Activated CD4-positive, alpha-beta T cell treated with anti-CD3 and anti-CD28 coated beads, Interleukin-2, amount 50 U/mL, for 48 hours (primary cell): ENCODE data around the gene TMC3.
"Not testable (repeated sequence)": the region's sequence is repeated elsewhere in the genome, so short reads cannot be mapped to it uniquely, and the experiment has no call there.

Experiments
- DNase-seq, 2 experiments: peaks; one replicate each; pipeline ENCODE4 v3.0.0-alpha.2; 2020

The TMC3 gene

DNA sequence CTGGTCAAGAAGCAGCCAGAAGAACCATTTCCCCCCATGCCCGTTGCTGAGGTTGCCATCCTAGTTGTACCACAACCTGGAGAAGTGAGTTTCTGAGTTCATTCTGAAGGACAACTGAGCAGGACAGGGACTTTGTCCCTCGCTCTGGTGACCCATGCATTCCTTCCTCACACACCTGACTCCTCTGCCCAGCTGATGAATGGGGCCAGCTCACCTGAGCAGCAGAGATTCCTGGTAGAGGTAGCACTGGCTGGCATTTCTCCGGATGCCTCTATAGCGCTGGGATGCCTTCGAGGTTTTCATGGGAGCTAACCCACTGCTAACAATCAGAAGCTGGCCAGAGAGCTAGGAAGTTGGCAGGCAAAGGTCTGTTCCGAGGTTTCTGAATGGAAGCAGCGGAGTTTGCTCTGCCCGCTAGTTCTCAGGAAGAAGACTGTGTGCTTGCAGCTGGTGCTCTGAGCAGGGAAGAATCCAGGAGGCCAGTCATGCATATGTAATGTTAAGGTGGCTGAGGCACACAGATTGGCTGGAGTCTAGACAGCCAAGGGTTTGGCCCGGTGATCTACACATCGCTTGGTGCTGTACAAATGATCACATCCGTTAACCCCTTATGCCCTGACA is at the start of gene TMC3:
Gene TMC3, minus strand, starts transcription at position 439 of the 621 bp plus-strand sequence. Its CDS starts 136 bp downstream, at position 303.
- DNase-seq = no peak

DNA sequence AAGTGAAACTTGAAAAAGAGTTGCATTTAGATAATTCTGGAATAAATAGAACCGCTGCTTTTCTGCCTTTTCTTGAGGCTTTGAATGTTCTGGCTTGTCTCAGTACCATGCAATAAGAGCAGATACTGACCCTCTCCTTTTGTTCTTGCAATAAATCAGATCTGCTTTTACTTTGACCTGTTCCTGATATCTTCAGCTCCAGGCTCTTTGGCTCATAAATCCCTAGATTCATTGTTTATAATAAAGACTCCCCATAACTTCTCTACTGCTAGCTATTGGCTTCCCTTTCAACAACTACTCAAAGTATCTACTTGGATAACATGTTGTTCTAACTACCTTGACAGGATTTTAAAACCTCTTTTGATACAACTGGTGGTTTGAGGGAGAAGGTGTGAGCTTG is 47.4 kb upstream of the TMC3 start:
- DNase-seq = no peak

DNA sequence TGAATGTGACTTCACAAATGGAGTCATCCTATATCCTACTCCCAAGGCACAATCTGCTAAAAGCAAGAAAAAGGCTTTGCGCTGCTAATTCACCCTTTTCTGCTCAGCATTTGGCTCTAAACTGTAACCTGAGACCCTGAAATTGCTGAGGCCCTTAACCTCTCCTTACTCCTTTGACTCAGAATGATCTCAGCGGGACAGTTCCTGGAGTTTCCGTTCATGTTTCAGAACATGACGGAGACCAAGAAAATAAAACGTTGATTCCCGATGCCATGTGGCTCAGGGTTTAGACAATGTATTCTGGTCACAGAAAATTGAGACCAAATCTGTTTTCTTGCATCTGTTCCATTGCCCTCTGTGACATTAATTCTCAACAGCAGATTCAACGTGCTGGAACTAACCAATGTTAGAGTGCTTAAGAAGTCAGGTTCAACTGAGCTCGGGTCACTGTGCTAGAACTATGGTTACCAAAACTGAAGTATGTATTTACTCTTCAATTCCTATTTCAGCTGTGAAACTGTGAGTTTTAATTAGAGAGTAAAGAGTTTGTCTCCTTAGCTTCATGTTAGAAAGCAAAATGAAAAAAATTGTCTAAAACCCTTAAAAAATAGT is 45.4 kb upstream of the TMC3 start:
- no peak for DNase-seq

DNA sequence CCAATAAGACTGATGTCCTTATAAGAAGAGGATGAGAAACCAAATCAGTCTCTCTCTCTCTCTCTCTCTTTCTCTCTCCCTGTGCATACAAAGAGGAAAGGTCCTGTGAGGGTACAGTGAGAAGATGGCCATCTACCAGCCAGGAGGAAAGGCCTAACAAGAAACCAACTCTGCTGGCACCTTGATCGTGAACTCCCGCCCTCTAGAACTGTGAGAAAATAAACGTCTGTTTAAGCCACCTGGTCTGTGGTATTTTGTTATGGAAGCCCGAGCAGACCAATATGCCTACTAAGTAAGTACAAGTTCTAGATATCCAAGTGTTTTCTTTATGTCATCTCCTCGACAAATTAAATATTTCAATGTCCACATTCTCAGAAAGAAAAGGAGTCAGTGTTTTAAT is 44.9 kb upstream of the TMC3 start:
- no peak for DNase-seq

DNA sequence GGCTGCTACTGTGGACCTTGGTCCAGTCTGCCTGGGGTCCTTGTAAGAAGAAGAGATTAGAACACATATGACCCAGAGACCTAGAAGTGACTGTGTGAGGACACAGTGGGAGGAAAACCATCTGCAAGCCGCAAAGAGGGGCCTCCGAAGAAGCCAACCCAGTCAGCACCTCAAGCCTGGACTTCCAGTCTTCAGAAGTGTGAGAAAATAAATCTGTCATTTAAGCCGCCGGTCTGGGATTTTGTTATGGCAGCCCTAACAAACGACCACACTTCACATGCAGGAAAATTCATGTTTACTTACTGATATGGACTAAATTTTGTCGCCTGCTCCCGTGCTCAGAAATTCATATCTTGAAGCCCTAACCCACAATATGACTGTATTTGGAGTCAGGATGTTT is 44.4 kb upstream of the TMC3 start:
- no peak for DNase-seq

DNA sequence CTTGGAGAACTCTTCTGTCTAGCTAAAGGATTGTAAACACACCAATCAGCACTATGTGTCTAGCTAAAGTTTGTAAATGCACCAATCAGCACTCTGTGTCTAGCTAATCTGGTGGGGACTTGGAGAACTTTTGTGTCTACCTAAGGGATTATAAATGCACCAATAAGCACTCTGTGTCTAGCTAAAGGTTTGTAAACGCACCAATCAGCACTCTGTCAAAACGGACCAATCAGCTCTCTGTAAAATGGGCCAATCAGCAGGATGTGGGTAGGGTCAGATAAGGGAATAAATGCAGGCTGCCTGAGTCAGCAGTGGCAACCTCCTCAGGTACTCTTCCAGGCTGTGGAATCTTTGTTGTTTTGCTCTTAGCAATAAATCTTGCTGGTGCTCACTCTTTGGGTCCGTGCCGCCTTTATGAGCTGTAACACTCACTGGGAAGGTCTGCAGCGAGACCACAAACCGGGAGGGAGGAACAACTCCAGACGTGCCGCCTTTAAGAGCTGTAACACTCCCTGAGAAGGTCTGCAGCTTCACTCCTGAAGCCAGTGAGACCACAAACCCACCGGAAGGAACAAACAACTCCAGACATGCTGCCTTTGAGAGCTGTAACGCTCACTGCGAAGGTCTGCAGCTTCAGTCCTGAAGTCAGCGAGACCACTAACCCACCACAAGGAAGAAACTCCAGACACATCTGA is 40.4 kb upstream of the TMC3 start:
- not testable (repeated sequence) for DNase-seq

DNA sequence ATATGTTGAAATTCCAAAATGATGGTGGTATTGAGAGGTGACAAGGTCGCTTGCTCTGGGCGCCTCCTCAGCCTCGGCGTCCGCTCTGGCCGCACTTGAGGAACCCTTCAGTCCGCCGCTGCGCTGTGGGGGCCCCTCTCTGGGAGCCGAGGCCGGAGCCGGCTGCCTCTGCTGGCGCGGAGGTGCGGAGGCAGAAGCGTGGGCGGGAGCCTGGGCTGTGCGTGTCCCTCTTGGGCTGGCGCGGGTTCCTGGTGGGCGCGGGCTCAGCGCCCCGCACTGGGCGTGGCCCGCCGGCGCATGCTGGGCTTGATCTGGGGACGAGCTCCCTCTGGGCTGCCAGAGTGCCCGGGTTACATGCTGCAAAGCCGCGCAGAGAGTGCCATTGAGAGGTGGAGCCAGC is 39.8 kb upstream of the TMC3 start:
- no peak for DNase-seq

DNA sequence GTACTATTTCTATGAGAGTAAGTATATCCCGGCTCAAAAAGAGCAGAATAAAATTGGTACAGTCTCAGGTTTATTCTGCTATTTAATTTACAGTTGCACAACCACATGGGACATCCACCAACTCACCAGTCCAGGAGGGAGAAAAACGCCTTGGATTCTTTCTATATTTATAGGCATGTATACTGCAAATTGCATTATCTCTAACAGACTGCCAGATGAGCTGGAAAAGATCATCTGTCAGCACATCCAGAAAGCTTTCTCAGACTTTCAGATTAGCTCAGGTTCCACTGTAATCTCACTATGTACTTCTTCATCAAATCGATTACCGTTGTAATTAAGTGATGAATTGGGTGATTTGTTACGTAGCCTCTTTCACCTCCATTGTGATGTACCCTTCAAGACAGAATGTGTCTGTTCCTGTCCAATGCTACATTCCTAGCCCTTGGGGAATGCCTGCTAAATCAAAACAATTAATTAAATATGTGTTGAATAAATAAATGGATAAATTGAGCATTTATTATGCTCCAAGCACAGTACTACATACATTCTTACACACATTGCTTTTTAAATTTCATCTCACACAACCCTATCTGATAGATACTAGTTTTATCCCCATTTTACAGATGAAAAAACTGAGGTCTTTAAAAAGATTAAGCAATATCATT is 38.1 kb upstream of the TMC3 start:
- DNase-seq = no peak

DNA sequence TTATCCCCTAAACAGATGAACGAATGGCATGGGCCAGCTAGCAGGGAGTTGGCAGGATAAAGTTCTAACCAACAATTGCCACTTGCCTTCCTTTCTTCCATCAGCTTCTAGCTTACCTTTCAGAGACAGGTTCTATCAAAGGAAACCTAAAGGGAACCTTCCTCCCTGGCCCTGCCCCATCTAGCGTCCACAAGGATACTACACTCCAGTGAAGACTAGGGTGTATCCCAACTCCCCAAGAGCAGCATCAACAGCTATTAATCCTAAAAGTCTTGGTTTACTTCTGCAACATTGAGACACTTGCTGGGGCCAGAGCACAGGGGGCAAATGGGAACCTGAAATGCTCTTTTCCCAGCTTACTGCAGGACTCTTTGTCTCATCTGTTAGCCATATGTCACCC is 37.0 kb upstream of the TMC3 start:
- DNase-seq = no peak

DNA sequence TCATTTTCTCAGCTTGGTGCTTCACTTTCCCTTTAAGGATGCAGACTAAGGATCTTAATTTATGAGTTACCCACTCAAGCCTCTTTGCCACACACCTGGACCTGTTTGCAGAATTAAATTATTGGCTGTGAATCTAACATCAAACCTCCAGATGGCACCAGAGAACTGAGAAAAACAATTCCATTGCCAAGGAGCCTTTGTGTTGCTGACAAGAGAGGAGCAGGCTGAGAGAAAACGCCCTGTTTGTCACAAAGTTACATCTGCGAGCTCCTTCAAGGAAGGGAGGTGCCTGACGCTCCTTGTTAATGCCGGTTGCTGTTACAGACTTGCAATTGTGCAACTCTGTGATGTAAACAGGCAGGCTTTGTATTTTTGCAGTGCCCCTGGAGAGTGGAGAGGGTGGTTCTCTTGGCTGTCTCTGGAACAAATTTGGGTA is 36.3 kb upstream of the TMC3 start:
- DNase-seq = no peak

DNA sequence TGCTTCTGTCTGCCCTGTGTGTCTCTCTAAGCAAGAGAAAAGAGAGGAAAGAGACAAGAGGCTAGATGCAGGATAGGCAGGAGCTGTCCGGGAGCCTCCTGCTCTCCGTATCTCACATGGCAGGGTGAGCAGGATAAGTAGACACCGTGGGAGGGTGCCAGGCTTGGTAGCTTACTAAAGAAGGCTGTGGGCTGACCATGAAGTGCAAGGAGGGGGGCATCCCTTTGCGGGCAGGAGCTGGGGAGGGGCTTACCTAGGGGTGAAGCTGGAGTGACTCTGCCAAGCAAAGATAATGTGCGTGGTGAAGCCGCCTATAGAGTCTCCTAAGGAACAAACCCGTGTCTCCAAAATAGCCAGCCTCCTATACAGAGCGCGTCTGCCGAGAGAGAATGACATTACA is 33.7 kb upstream of the TMC3 start:
- DNase-seq = no peak

DNA sequence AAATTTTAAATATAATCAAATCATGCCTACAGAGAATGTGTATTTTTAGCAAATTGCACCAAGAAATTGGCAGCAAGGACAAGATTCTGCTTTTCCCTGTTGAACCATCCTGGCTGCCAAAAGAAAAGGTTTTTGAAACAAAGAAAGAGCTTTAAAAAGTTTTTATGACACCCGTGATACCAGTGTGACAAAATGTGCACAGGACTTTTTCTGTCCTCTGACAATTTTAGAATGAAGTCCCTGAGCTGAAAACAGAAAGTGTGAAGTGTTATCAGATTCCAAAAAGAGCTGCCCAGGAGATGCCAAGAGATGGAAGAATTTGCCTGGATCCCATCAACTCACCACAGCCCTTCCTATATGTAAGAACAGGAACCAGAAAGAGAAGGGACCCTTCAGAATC is 33.2 kb upstream of the TMC3 start:
- no peak for DNase-seq

DNA sequence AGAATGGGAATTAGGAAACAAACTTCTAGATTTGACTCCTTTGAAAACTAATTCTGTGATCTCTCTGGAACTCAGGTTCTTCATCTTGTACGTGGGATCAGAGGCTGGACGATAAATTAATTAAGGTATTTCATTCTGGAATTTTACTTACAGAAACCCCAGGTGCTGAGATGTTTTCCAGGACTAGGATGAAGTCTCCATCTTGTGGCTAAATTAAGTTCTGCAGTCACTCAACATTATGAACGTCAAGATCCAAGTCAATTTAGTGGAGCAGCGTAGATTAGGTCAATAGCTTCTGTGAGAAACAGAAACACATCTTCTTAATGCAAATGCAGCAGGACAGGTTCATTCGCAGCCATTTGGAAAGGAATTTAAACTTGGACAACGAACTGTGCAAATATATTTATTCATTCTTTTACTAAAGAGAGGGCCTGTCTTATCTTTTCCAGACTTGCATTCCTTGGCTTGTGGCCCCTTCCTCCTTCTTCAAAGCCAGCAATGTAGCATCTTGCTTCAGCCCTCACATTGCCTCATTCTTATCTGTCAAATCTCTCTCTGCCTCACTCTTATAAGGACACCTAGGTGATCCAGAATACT is 26.7 kb upstream of the TMC3 start:
- DNase-seq = no peak

DNA sequence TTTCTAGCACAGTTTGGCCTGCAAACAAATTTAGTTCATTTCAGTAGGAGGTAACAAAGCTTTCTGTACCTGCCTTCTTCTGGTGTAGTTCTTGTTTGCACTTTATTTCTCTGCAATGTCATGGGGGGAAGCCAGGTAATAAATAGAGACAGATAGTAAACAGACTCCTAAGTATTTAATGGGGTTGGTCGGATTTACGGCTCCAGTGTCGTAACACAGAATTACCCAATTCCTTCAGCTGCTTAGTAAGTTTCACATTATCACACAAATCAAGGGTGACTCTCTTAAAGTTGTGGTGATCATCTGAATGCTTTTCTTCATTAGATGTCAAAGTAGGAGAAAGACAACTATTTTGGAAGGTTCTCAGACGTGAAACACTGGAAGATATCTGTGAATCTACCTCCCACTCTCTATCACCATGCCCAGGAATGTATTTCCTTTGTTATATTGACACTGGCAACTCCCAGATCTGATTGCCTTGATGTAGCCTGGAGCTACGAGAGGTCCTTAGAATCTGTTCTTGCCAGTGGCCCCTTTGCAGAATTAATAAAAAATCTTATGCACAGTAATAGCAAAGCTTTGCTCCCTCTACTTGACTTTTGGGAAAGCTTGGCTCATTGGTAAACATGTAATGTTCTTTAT is 25.0 kb upstream of the TMC3 start:
- DNase-seq = no peak

DNA sequence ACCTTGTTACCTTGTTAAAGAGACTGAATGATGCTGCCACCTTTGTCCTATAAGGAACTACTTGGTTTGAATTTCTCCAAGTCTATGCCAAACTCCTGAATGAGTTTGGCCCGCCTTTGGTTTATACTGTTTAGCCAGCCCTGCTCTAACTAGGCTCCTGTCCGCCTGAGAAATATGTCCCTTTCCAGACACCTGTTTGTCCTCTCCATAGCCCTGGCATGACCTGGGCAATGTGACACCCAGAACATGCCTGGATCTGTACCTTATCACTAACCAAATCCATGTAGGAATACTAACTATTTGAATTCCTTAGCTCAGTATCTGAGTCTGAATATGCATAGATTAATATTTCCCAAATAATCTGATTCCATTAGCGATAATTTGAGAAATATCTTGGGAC is 24.4 kb upstream of the TMC3 start:
- DNase-seq = no peak

DNA sequence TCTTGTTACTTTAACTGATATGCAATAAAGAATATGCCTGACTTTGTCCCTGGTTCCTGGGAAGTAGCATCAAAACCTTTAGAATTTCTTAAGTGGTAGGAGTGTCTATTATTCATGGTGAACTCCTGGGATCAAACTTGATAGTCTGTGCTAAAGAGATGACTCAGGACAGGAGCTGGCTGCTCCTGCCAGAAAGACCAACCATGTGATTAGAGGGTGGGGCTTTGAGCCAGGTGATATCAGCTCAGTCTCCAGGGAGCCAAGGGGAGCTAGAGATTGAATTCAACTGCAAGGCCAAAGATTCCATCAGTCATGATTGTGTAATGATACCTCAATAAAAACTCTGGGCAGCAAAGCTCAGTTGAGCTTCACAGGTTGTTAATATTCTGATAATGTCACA is 20.6 kb upstream of the TMC3 start:
- DNase-seq = no peak

DNA sequence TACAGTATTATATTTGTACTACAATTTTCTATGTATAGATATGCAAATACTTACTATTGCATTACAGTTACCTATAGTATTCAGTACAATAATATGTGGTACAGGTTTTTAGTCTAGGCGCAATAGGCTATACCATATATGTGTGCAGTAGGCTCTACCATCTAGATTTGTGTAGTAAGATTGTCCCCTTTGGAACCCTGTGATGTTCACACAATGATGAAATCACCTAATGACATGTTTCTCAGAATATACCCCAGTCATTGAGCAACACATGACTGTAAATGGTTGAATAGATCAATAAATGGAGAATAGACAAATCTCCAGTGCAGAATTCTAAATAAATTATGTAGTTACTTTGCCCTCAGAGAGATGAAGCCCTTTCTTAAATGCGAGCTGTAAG is 17.6 kb upstream of the TMC3 start:
- DNase-seq = no peak

DNA sequence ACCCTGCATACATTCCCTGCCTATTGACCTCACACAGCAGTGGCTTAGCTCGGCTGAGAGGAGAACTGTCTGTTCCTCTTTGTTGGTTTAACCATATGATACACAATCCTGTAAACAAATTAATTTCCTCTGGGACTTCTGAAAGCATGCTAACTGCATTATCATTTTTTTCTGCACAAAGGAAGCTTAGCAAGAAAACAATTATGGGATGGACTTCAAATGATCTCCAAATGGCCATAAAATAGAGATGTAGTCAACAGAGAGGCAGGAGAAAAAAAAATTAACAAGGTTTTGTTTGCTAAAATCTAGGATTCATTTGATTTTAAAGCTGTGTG is 14.4 kb upstream of the TMC3 start:
- DNase-seq = no peak

DNA sequence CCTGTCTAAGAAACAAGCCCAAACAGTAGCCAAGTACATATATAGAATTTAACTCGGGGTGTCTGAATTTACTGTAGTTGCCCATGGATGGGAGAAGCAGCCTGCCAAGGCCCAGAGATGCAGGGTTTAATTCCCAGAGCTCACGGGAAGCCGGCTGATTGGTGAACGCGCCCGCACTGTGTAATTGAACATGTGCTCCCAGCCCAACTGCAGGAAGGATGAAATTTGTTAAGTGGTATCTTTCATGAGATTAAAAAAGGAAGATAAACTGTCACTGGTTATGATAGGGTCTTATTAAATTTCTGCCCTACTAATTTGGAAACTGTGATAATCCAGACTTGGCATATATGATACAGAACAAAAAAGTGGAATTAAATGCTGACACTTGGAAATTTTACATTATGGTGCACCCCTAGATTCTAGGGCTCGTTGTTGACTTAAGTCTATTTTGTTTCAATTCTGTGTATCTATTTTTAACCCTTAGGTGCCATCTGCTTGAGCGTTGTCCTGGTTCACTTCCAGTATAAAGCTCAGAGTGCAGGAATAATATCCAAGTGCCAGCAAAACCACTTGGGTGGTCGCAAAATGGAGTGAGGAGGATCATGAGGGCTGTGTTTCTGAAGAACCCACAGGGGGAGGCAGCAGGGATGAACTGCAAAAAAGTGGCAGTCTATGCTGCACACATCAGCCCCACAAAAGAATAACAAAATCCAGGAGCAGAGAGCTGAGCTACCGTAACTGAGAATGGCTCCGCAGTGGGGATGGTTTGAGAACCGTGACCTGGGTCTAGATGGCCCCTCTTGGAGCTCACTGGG is 13.8 kb upstream of the TMC3 start:
- DNase-seq = no peak

DNA sequence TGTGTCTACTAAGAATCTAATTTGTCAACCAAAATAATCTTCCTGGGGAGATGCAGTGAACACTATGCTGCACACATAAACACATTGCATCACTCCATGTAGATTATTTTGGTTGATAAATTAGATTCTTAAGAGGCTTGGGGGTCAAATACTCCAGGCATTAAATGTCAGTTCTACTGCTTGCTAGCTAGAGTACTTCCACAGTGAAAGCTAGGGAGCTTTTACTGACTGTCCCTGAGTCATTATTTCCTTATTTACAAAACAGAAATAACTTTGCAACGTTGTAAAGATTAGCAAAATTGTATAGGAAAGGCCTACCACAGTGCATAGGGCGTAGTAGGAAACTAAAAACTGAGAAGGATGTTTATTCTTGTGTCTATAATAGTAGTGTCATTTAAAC is 12.9 kb upstream of the TMC3 start:
- DNase-seq = no peak

DNA sequence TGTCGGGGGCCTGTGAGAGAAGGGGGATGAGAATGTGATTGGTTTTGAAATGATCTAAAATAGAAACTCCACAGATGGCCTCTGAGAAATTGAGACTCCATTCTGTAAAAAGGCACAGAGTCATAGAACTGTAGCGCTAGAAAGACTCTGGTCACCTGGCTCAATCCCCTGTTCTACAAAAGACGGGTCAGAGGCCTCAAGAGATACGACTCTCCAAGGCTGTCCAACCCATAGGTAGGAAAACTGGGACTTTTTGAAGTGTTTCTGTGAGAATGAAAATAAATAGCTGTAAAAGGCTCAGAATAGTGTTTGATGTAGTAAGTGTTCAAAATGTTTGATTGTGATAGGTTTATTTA is 11.7 kb upstream of the TMC3 start:
- no peak for DNase-seq
